ENCODE results near the gene ZGRF1. TPM values are rescaled to one million over a fixed set of nuclear protein-coding genes. Genes with fewer than 3 reads are reported as not detected.
"Not testable (repeated sequence)": the region's sequence is repeated elsewhere in the genome, so short reads cannot be mapped to it uniquely, and the experiment has no call there.

Gene ZGRF1
- polyA plus RNA-seq, 1 donor from 2014 or later: 18.0 TPM

GRCh38 chr4:112656115-112656514 lies 19.4 kb upstream of the ZGRF1 start:
- H3K9me2 ChIP-seq (ENCODE audit: insufficient read depth, low read length); H3K4me3 ChIP-seq (ENCODE audit: low read length); H3K27ac ChIP-seq (ENCODE audit: low read length); H3K4me2 ChIP-seq (ENCODE audit: low read length); H3K36me3 ChIP-seq (ENCODE audit: insufficient read depth, low read length); H3K9ac ChIP-seq (ENCODE audit: low read length); H3K9me3 ChIP-seq (ENCODE audit: low read length); H3F3A ChIP-seq (ENCODE audit: insufficient read depth, low read length, poor library complexity, severe bottlenecking); H3K27me3 ChIP-seq (ENCODE audit: insufficient read depth, low read depth, low read length); H2AFZ ChIP-seq (ENCODE audit: low read depth, low read length); H3K79me2 ChIP-seq (replicated peaks; ENCODE audit: insufficient read depth, low read length); H4K20me1 ChIP-seq (ENCODE audit: insufficient read depth): not testable (repeated sequence)

- Histone ChIP-seq H3K27ac (ENCODE audit: low read length) (no peak overlapping the region), H3K9me3 (ENCODE audit: low read length) (no peaks in the 10 kb centered on the region), H3K27me3 (ENCODE audit: insufficient read depth, low read depth, low read length) (no peaks in the 10 kb centered on the region), H3K36me3 (ENCODE audit: insufficient read depth, low read length) (peaks cover 4% of the 10 kb centered on the region), H2AFZ (ENCODE audit: low read depth, low read length) (no peak overlapping the region), H3K9ac (ENCODE audit: low read length) (no peak overlapping the region), H3K9me2 (ENCODE audit: insufficient read depth, low read length) (no peaks in the 10 kb centered on the region), H3K79me2 (replicated peaks; ENCODE audit: insufficient read depth, low read length) (no peaks in the 10 kb centered on the region), H3K4me2 (ENCODE audit: low read length) (no peak overlapping the region), H3K4me3 (ENCODE audit: low read length) (no peak overlapping the region), H4K20me1 (ENCODE audit: insufficient read depth) (no peaks in the 10 kb centered on the region), H3F3A (ENCODE audit: insufficient read depth, low read length, poor library complexity, severe bottlenecking) (no peaks in the 10 kb centered on the region)
- TF ChIP-seq CTCF (IDR thresholded peaks at IDR 0.05; ENCODE audit: poor library complexity, severe bottlenecking) (no peak), TAF1 (IDR thresholded peaks at IDR 0.05; ENCODE audit: low read depth) (no peak), POLR2AphosphoS5 (IDR thresholded peaks at IDR 0.05) (no peak), RAD21 (conservative IDR thresholded peaks at IDR 0.05) (no peak), SMC3 (conservative IDR thresholded peaks at IDR 0.05; ENCODE audit: poor library complexity) (no peak), EZH2 (IDR thresholded peaks at IDR 0.05; ENCODE audit: borderline replicate concordance, insufficient read depth, low read length, poor library complexity, severe bottlenecking) (no peak), REST (IDR thresholded peaks at IDR 0.05; ENCODE audit: borderline replicate concordance) (no peak), EP300 (conservative IDR thresholded peaks at IDR 0.05; ENCODE audit: poor library complexity, severe bottlenecking) (no peak)
These were observed 18.6 kb upstream of the ZGRF1 start for GRCh38 chr4:112655270-112655669.

GRCh38 chr4:112652216-112652615 lies 15.5 kb upstream of the ZGRF1 start:
- no peaks in the 10 kb centered on the region for H3F3A ChIP-seq (ENCODE audit: insufficient read depth, low read length, poor library complexity, severe bottlenecking)
- H3K27ac ChIP-seq (ENCODE audit: low read length): no peak overlapping the region
- H3K4me2 ChIP-seq (ENCODE audit: low read length): no peak overlapping the region
- H3K27me3 ChIP-seq (ENCODE audit: insufficient read depth, low read depth, low read length): no peaks in the 10 kb centered on the region
- H3K9me3 ChIP-seq (ENCODE audit: low read length): no peaks in the 10 kb centered on the region
- peaks cover 4% of the 10 kb centered on the region for H3K36me3 ChIP-seq (ENCODE audit: insufficient read depth, low read length)
- H3K79me2 ChIP-seq (replicated peaks; ENCODE audit: insufficient read depth, low read length): no peaks in the 10 kb centered on the region
- H2AFZ ChIP-seq (ENCODE audit: low read depth, low read length): no peak overlapping the region
- H3K4me3 ChIP-seq (ENCODE audit: low read length): no peak overlapping the region
- no peak overlapping the region for H3K9ac ChIP-seq (ENCODE audit: low read length)
- H3K9me2 ChIP-seq (ENCODE audit: insufficient read depth, low read length): no peaks in the 10 kb centered on the region
- no peak for TF ChIP-seq MXI1 (conservative IDR thresholded peaks at IDR 0.05; ENCODE audit: poor library complexity, severe bottlenecking)
- TF ChIP-seq RAD21 (conservative IDR thresholded peaks at IDR 0.05): no peak
- TF ChIP-seq REST (IDR thresholded peaks at IDR 0.05; ENCODE audit: borderline replicate concordance): no peak
- TF ChIP-seq EZH2 (IDR thresholded peaks at IDR 0.05; ENCODE audit: borderline replicate concordance, insufficient read depth, low read length, poor library complexity, severe bottlenecking): no peak
- TF ChIP-seq POLR2AphosphoS5 (IDR thresholded peaks at IDR 0.05): no peak
- no peak for TF ChIP-seq SMC3 (conservative IDR thresholded peaks at IDR 0.05; ENCODE audit: poor library complexity)
- TF ChIP-seq CTCF (IDR thresholded peaks at IDR 0.05; ENCODE audit: poor library complexity, severe bottlenecking): no peak
- TF ChIP-seq TAF1 (IDR thresholded peaks at IDR 0.05; ENCODE audit: low read depth): no peak
- TF ChIP-seq EP300 (conservative IDR thresholded peaks at IDR 0.05; ENCODE audit: poor library complexity, severe bottlenecking): no peak
- H4K20me1 ChIP-seq (ENCODE audit: insufficient read depth): no peaks in the 10 kb centered on the region
